ENCODE results near the gene TBX21.

The TBX21 gene

GRCh38 chr17:47713980-47714700 is 18.9 kb upstream of the TBX21 start:
- no peak for DNase-seq

GRCh38 chr17:47714773-47715396 is 18.2 kb upstream of the TBX21 start:
- no peak for DNase-seq

DNA sequence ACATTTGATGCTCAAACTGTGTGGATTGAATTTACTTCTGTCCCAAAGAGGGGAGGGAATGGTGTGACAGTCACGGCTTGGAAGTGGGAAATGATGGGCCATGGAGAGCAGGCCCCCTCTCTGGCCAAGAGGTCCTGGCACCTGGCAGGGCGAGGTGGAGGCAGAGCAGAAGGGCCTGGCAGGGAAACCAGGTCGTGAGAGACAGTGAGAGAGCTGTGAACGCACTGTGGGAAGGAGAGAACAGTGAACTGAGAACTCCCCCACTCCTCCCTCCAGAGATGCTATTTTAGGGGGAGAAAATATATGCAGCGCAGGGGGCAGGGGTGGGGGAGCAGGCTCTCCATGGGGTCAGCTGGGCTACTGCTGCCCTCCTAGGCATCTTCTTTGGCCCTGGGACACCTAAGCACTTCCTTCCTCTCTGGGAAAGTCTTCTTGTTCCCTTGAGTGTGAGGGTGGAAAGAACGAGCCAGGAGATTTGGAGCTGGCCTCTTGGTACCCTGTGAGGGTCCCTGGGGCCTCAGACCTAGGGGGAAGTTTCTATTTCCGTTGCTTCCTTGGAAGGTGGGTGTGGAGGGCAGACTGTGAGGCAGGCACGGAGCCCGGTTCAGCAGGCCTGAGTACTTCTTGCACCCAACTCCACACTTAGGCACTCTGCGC is 17.2 kb upstream of the TBX21 start:
- peak; percentile 65 for DNase-seq

DNA sequence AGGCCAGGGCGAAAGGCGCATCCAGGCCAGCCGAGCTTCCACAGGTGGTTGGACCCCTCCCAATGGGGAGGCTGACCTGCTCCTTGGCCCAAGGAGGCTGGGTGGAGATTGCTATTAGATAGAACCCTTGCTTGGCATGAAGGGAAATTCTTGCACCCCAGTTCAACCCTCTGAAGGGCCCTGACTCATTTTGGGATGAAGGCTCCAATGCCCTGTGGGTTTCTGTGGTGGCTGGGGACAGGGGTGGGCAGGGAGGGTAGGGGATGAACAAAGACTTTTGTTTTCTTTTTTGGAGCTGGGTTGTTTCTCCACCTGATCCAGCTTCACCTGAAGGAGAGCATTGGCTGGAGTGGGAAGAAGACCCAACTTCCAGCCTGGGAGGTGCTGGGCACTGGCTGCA is 16.7 kb upstream of the TBX21 start:
- DNase-seq, result no peak

- DNase-seq, result no peak
Measured at GRCh38 chr17:47717261-47717697, 15.8 kb upstream of the TBX21 start.

DNA sequence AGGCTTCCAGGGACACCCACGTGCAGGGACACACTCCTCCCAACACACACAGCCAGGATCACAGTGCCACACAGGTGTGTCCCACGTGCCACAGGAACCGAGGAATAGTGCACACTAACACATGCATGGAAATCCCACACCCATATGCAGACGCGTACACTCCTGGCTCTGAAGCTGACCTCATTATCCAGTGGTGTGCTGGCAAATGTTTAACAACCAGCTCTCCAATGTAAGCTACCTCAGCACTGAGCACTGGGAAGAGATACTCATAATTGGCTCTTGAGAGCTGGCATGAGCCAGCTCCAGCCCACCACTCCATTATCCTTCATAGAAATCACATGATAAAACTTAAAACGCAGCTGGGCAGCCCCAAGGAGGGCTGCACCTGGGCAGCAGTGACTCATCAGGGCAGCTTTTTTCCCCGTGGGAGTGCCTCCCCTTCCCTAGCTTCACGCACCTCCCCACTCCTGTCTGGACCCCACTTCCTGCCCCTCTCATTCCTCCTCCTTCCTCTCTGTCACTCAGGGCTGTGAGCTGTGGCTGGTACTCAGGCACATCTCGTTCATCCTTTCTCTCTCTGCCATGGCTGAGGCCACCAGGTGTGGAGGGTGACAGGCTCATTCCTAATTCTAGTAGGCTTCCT is 14.9 kb upstream of the TBX21 start:
- DNase-seq, result peak; percentile 79

GRCh38 chr17:47718634-47719405 is 14.2 kb upstream of the TBX21 start:
- no peak for DNase-seq

GRCh38 chr17:47719411-47720152 is 13.5 kb upstream of the TBX21 start:
- peak; percentile 90 for DNase-seq

DNA sequence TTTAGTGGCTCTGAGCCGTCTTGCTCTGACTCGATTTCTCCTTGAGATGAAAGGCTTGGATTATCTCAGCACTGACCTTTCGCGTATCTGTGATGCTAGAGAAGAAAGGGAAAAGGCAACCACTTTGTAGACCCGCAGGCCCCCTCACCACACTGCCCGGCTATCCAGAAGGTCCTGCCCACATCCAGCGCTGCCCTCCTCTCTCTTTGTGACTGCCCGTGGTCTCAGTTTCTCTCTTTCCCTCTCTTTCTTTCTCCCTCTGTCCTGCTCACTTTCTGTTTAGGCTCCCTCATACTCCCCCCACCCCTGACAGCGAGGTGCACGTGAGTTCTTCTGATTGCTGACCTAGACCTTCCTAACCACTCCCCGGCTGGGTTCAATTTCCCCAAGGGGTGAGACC is 12.8 kb upstream of the TBX21 start:
- DNase-seq, result peak; percentile 74

DNA sequence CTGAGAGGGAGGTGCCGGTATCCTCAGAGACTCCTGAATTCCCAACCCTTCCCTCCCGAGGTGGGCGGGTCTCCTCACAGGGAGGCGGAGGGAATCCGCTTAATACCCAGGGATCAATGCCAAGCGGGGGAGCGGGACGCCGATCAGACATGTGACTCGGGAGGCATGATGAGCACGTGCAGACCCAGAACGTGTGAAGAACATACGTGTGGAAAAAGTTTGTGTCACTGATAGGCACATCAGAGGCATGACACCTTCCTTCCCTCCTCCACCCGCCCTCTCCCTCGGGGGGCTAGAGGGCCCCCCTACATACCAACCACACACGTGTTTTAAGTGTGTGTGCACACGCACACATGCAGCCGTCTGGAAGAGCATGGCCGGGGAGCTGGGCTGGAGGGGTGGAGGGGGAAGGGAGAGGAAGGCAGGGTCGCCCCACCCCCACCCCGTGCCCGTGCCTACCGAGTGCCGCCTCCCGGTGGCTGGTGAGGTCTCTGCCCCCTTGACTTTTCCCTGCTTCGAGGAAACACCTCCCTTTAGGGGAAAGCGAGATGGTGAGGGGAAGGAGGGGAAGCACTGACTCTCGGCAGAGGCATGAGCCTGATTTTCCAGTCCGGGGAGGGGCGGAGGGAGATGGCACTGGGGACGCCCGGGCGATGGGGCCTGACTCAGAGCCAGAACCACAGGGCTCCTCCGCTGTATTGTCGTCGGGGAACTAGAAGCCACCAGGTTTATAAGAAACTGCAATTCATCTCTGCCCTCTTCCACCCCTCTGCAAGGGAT is 12.1 kb upstream of the TBX21 start:
- peak; percentile 97 for DNase-seq

DNA sequence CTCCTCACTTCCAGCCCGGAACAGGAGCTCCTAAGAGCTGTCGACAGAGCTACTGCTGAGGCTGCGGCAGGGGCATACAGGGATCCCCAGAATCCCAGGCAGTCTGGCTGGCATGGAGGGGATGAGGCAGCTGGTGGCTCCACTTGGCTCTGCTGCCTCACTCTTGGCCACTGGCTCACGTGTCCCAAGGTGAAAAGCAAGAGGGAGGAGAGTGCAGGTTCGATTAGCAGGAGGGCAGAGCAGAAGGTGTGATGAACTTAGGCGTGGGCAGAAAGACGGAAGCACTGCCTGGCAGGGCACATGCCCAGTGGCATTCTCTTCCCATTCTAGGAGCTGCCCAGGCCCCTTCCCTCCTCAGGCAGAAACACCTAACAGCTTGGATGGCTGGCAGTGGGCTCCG is 11.3 kb upstream of the TBX21 start:
- DNase-seq, result no peak

DNA sequence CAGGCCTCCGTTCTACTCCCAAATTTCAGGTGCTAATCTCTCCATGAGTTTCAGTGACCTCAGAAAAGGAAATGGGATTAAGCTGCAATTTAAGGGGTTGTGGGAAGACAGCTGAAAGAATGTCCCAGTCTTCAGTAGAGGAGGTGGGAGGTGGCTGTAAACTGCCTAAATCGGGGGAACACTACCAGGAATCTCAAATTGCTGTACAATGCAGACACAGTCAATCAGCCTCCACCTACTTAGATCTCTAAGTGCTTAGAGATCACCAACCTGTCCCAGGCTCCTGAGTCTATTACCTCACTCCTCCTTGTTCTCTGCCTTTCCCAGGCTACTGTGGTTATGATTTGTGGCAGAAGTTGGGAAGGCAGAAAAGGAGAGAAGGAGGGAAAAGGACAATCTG is 8.3 kb upstream of the TBX21 start:
- no peak for DNase-seq

DNA sequence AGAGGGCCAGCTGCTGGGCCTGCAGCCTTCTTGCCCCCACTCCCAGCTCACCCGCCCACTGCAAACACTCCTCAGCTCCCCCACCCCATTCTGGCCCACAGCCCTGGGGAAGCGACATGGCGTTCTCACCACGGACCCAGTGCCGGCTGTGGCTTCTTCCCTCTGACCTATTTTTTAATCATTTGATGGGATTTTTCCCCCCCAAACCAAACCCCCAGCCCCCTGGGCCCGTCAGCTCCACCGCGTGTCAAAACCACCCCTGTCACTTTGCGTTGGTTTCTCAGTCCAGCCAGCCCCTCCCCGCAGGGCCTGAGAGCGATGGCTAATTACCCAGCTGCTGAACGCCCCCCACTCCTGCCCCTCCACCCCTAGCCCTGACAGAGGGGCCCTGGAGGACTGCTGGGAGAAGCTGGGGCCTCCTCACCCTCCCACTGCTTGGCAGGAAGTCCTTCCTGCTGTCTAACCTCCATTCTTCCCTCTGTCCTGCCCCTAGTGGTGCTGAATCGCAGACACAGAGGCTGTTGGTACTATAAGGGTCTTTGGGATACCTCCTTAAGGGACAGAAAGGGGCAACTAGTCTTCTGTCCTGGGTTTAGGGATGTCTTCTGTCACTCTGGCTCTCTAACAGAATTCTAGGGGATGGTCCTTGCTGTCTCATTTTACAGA is 7.5 kb upstream of the TBX21 start:
- DNase-seq, result no peak

DNA sequence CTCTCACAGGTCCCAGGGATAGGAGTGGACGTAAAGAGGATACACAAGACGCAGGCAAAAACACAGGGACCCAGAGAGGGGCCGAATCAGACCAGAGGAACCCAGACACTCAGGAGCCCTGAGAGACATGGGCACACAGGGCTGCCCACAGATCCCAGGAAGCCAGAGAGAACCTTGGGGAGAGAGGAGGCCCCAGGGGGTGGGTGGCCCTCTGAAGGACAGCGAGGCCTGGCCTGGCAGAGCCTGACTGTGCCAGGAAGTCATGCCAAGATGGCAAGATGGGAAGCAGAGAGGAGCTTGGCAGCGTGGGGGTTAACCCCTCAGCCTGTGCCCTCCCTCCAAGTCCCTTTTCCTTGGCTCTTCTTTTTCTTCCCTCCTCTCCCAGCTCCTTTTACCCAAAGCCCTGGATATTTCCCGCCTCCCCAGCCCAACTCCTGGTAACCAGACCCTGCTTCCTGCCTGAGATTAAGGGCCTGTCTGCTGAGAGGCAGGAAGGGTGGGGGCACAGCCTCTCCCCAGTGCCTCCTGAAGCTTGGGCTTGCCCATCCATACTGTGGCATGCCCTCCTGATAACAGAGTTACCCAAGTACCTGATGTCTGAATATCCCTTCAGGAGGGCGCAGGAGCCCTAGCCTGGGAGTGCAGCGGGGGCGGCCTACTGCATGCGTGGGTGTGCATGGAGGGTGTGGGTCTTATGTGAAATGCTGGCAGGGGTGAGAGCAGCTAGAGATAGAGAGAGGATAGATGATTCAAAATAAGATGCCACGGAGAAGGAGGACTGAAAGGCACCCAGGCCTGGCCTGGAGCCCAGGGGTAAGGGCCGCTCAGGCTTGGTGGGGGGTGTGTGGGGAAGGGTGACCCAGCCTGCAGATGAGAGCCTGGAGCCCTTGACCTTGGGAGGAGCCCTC is 6.0 kb upstream of the TBX21 start:
- peak; percentile 57 for DNase-seq

- no peak for DNase-seq
Measured at GRCh38 chr17:47727704-47728036, 5.4 kb upstream of the TBX21 start.

- DNase-seq, result peak; percentile 49
Measured at GRCh38 chr17:47728214-47728877, 4.7 kb upstream of the TBX21 start.

DNA sequence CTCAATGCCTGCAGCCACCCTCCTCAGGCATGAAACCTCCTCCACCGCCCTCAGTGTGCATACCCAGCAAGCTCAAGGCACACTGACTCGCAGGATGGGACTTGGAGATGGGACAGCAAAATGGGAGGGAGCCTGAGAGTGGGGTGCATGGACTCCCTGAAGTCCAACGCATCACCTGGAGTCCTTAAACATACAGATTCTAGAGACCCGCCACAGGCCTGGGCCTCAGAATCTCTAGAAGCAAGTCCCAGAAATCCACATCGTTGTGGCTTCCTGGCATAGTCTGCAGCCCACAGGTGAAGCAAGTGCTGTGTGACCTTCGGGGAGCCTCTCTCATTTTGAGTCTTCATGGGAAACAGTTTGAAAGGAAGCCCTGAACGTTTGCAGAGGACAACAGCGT is 3.6 kb upstream of the TBX21 start:
- peak; percentile 57 for DNase-seq

DNA sequence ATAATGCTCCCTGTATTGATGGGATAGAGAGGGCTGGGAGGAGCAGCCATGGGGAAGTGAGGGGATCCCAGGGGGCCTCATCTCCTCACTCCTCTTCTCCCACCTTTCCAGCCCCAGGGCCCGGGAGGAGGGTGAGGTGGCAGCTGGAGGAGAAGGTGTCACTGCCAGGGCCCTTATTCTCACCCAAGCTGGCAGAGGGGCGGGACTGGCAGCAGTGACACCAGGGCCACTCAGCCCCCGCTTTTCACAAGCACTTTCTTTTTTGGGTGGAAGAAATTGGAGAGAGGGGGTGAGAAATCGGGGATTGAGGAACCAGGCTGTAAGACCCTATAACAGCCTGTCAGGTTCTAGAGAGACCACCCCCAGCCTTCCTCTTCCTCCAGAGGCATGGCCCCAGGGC is 2.4 kb upstream of the TBX21 start:
- DNase-seq, result peak; percentile 54

DNA sequence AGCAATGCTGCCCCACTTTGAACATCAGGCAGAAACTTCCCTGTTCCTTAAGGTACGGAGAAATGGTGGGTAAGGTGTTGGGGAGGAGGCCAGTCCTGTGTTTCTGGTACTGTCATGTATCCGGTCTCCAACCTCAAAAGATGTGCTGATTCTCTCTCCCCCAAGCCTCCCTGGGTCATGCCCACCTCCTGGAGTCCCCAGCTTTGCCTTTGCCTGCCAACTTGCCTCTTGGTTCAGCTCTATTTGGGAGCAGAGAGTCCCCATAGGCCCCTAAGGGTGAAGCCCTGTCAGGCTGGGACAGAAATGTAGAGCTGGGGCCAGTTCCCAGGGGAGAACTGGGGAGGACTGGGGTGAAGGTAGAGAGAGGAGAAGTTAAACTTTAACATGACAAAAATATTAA is 1.6 kb upstream of the TBX21 start:
- peak; percentile 61 for DNase-seq
